GM04503 (cell line): ENCODE results near the gene OR51G1.
"Not testable (repeated sequence)": the region's sequence is repeated elsewhere in the genome, so short reads cannot be mapped to it uniquely, and the experiment has no call there.

Experiments used
- DNase-seq: peaks from one replicate; pipeline ENCODE4 v3.0.0-alpha.2; 2012; ENCODE audit warnings: low read depth

The OR51G1 gene

GRCh38 chr11:4924239-4924638 is at the start of gene OR51G1:
Gene OR51G1 (minus strand): TSS chr11:4924339. CDS start chr11:4924339, 0 bp downstream.
- no peak for DNase-seq

GRCh38 chr11:4962816-4963215 is 38.7 kb upstream of the OR51G1 start:
- no peak for DNase-seq

- no peak for DNase-seq
These were observed 36.7 kb upstream of the OR51G1 start for GRCh38 chr11:4960877-4961276.

GRCh38 chr11:4957396-4957795 is 33.3 kb upstream of the OR51G1 start:
- DNase-seq: no peak

- DNase-seq: not testable (repeated sequence)
These were observed 31.5 kb upstream of the OR51G1 start, which contains the start of gene OR51A2 for GRCh38 chr11:4955613-4956012. Gene OR51A2 (minus strand): TSS chr11:4955713. CDS start chr11:4955713, 0 bp downstream.

GRCh38 chr11:4947505-4947904 is 23.4 kb upstream of the OR51G1 start, which contains the start of gene OR51A4:
Gene OR51A4 (minus strand): TSS chr11:4947605. CDS start chr11:4947100, 505 bp downstream.
- no peak for DNase-seq

GRCh38 chr11:4936745-4937144 is 12.6 kb upstream of the OR51G1 start:
- no peak for DNase-seq

- DNase-seq: no peak
These were observed 8.6 kb upstream of the OR51G1 start for GRCh38 chr11:4932751-4933150.

- no peak for DNase-seq
These were observed 2.5 kb upstream of the OR51G1 start for GRCh38 chr11:4926608-4927007.

GRCh38 chr11:4922304-4922703 is 1.8 kb downstream of the OR51G1 start:
- DNase-seq: no peak

- no peak for DNase-seq
These were observed 2.3 kb downstream of the OR51G1 start for GRCh38 chr11:4921796-4922195.

GRCh38 chr11:4919250-4919649 is 4.9 kb downstream of the OR51G1 start, which contains the start of gene OR51G2:
Gene OR51G2 (minus strand): TSS chr11:4919350. CDS start chr11:4915663, 3,687 bp downstream.
- no peak for DNase-seq

- no peak for DNase-seq
These were observed 7.6 kb downstream of the OR51G1 start for GRCh38 chr11:4916581-4916980.

- DNase-seq: no peak
These were observed 20.7 kb downstream of the OR51G1 start, which contains the start of gene OR51A7 for GRCh38 chr11:4903484-4903883. Gene OR51A7 (plus strand): TSS chr11:4903783. CDS start chr11:4907370, 3,587 bp downstream.

GRCh38 chr11:4891996-4892640 is 32.0 kb downstream of the OR51G1 start:
- DNase-seq: peak; percentile 88

- no peak for DNase-seq
These were observed 33.9 kb downstream of the OR51G1 start for GRCh38 chr11:4890279-4890678.

- no peak for DNase-seq
These were observed 36.5 kb downstream of the OR51G1 start for GRCh38 chr11:4887591-4887990.

GRCh38 chr11:4886186-4886585 is 38.0 kb downstream of the OR51G1 start:
- no peak for DNase-seq

GRCh38 chr11:4884361-4884760 is 39.8 kb downstream of the OR51G1 start:
- DNase-seq: no peak

GRCh38 chr11:4882543-4882942 is 41.6 kb downstream of the OR51G1 start:
- DNase-seq: no peak

GRCh38 chr11:4881860-4882500 is 42.2 kb downstream of the OR51G1 start, which contains the start of gene OR51T1:
Gene OR51T1 (plus strand): TSS chr11:4881900. CDS start chr11:4881900, 0 bp downstream.
- DNase-seq: peak; percentile 6

GRCh38 chr11:4881188-4881587 is 43.0 kb downstream of the OR51G1 start:
- DNase-seq: no peak
